GM19438 (cell line): ENCODE results near the gene SLC13A1.
"Not testable (repeated sequence)": the region's sequence is repeated elsewhere in the genome, so short reads cannot be mapped to it uniquely, and the experiment has no call there.

Experiments
- ATAC-seq: cut with Tn5 transposase; IDR thresholded peaks from one replicate; pipeline ENCODE4 v1.9.1; 2021; ENCODE audit warnings: low read depth; ENCODE audit not compliant: unreplicated experiment

The SLC13A1 gene

DNA sequence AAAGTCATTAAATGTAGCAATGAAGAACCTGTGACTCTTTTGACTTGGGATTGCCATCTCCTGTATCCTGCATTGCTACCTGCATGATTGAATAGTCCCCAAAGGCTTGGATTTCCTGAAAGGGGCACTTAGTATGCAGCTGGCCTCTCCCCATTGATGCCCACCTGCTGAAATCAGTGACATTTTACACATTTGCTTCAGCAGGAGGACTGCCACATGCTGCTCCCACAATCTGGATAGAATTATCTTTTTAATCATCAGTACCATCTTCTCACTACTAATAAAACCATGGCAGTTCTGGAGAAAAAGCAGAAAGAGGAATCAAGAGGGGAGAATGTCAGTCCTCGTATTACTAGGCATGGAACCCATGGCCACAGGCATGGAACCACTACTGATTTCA, 67.8 kb downstream of the SLC13A1 start:
- ATAC-seq: no peak

DNA sequence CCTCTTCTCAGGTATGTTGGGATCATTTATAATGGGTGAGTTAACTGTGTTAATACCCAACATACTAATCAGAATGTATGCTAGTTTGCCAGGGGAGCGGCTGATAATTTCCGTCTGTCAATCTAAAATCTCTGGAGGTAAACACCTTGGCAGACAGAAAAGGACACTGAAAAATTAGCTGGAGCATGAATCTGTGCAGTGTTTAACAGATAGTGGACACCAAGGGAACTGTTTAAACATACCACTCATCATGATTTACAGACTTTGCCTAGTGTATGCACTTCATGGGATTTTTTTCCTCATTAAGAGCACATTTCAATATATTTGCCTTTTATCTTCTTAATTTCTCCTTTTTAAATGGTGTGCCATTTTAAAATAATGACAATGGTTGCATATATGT, 68.2 kb downstream of the SLC13A1 start:
- no peak for ATAC-seq

- no peak for ATAC-seq
Observed at GRCh38 chr7:123131140-123131539, 68.6 kb downstream of the SLC13A1 start.

DNA sequence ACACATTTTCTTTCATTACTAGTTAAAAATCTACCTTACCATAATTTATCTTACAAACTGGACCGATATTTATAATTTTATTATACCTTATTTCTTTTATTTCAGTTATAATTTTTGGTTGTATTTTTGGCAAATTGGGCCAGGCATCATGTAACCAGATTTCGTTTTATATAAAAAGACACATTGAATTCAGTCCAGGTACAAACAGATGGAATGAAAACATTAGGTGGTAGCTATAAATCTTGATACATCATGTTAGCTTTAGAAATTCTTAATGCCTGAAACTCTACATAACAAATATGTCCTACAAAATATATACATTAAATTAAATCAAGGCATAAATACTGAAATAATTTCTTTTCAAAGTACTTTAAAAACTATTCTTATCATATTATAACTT, 73.1 kb downstream of the SLC13A1 start:
- no peak for ATAC-seq

DNA sequence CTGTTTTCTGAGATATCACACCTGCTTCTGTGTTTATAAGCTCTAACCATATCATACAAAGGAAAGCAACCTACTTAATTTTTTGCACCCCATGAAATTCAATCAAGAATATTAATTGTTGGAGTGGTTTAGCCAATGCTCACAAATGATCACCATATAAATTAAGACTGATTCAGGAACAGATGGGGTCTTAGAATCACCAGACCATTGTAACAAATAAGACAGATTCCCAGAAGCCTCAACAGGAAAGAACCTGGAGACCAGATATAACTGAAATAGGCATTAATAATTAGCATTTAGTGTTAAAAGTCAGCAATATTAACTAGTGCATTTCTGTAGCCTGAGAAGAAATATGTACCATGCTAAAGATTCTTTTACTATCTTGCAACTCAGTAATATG, 73.6 kb downstream of the SLC13A1 start:
- ATAC-seq: no peak

- ATAC-seq: no peak
Observed at GRCh38 chr7:123125231-123125630, 74.5 kb downstream of the SLC13A1 start.

DNA sequence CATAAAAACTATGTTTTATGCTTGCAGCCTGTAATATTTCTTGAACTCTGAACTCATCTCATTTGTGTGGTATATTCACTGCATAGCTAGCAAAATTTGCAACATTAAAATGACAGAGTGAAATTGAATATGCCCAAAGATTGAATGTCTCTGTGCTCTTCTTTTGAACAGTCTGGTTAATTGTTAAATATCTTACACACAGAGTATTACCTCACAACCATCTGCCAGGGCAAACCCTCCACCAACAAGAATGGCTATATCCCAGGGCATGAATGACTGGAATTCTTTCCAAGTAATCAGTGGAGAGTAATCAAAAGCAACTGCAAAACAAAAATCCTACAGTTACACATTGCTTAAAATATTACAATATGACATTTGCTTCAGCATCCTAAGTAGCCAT, 76.9 kb downstream of the SLC13A1 start:
- no peak for ATAC-seq

GRCh38 chr7:123120286-123120685, 79.5 kb downstream of the SLC13A1 start:
- ATAC-seq: no peak

- ATAC-seq: no peak
Observed at GRCh38 chr7:123115331-123115730, 84.4 kb downstream of the SLC13A1 start.

DNA sequence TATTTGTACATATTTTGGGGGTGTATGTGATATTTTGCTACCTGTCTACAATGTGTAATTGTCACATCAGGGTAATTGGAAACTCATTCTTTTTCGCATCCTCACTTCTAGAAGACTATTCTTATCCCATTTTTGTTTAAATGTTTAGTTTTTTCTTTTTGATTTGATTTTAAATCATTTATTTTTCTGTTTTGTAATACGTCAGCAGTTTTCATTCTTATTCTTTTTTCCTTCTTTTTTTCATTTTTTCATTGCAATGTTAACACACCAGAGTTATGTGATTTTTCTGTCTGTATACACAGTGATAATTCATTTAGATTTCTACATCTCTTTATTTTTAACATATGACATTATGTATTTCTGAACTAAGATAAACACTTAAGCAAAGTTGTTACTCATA, 85.5 kb downstream of the SLC13A1 start:
- ATAC-seq: no peak

GRCh38 chr7:123112833-123113232, 86.9 kb downstream of the SLC13A1 start:
- ATAC-seq: no peak

DNA sequence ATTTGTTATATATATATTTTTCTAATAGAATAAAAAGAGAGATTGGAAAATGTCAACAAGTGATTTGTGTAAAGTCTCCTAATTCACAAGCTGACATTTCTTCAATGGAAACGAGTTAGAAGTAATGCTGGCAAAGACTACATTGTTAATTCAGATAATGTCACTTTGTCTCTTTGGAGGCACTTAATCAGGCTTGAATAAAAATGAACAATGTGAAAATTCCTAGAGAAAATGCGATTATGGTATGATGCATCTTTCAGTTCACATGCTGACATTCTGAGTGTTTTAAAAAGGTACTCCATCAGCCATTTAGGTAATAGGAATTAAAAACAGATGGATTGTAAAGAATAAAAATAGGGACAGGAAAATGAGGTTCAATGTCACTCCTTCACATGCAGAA, 100.1 kb downstream of the SLC13A1 start:
- ATAC-seq: no peak

DNA sequence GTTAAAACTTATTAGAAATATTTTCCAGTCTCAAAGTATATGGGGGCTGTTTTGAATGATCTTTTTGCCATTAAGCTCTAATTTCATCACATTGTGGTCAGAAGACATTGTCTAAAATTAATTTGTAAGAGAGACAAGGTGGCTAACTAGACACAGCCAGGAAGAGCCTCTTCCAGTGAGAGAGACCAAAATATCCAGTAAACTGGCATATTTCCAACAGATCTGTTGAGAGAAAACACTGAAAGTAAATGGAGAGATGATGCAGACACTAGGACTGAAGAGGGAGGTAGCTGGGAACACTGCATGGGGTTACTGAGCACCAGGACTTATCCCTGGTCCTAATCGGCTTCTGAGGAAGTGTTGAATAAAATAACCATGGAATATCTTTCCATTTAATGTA, 102.8 kb downstream of the SLC13A1 start:
- no peak for ATAC-seq

DNA sequence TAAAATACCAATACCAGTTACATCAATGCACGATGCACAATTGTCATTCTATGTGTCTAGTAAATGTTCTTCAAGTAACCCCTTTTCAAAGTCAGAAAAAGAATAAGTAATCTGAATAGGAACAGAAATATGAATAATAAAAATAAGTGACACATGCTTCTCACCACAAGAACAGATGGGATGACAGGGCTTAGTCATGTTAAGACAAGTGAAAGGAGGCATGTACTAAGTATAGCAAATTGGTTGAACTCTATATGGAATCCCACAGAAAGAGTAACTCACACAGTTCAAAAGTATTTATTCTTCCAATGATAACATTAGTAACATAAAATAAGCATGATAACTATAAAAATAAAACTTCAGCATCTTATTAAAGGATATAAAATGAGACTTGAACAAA, 103.3 kb downstream of the SLC13A1 start:
- ATAC-seq: no peak

- ATAC-seq: no peak
Observed at GRCh38 chr7:123090456-123090855, 109.3 kb downstream of the SLC13A1 start.

GRCh38 chr7:123086910-123087309, 112.9 kb downstream of the SLC13A1 start:
- not testable (repeated sequence) for ATAC-seq

- not testable (repeated sequence) for ATAC-seq
Observed at GRCh38 chr7:123084861-123085260, 114.9 kb downstream of the SLC13A1 start.

- ATAC-seq: no peak
Observed at GRCh38 chr7:123079021-123079420, 120.7 kb downstream of the SLC13A1 start.

- ATAC-seq: no peak
Observed at GRCh38 chr7:123075838-123076467, 123.8 kb downstream of the SLC13A1 start.

DNA sequence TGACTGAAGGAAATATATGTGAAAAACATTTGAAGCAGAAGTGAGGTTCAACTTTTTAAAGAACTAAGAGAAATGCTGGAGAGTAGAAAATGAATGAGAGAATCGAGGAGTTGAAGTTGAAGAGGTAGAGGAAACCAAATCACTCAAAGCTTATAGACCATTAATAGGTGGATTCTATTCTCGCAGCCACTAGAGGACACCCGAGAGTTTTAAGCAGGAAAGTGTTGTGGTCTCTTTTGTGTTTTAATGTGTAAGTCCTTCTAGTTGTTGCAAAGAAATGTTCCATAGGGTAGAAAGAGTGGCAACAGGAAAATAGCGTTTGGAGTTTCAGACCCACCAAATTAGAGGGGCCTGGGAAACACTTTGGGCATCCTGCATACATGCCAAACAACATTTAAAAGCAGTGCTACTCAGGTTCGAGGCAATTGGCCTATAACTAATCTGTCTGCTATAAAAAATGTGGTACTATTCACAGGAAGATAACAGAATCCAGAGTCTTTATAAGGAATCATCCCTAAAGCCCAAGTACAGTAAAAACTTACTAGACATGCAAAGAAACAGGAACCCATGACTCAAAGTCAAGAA, 129.0 kb downstream of the SLC13A1 start:
- ATAC-seq: no peak

DNA sequence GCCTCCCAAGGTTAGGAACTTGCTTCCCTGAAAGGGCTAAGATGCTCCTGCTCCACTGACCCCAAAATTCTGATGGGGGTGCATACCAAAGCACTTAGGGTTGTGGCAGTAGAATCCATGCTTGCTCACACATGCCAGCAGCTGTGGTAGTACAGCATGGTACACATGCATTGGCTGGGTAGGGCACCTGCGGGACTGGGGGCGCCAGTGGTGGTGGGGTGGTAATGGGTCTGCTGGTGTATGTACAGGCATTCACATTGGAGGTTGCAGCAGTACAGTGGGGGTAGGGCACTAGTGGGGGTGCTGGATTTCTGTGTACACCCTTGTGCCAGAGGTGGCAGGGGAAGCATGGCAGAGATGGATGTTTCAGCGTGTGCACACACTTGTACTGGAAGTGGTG, 132.0 kb downstream of the SLC13A1 start:
- no peak for ATAC-seq
